ENCODE measurements around the gene SLC27A3.

The SLC27A3 gene

DNA sequence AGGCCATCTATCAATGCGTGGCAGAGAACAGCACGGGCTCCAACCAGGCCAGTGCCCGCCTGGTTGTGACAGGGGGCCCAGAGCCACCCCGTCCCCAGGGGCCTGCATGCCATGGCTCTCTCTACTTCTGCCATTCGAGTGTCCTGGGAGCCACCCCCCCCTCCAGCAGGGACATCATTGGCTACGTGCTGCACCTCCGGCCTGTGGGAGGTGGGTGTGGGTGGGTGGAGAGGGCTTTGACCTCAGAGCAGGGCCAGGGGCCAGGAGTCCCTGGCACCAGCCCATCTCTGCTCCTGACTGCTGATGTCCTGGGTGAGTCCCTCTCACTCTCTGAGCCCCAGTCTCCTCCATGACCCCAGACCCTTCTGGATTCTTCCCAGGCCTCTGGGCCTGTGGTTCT lies 25.3 kb downstream of the SLC27A3 start:
- DNase-seq, result no peak

DNA sequence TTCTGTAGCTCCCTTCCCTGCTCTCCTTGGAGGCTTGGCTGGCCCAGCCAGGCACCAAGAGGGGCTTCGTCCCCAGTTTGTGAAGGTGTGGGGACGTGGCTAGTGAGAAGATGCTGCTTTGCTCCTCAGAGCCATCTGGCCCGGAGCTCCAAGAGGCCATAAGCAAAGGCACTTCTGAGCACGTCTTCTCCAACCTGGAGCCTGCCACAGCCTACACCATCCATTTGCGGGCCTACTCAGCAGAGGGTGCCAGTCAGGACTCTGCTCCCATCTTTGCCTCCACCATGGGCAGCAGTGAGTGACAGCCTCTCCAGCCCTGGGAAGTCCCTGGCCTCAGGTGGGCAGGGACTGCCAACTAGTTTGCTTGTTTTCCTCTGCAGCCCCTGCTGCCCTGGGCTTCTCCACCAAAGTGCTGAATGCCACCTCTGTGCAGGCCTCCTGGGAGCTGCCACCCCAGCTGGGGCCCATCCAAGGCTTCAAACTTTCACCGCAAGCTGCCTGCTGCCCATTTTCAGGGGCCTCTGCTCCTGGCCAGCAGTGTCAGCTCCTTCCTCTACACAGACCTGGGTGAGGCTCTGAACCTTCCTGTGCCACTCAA lies 25.9 kb downstream of the SLC27A3 start:
- no peak for DNase-seq

DNA sequence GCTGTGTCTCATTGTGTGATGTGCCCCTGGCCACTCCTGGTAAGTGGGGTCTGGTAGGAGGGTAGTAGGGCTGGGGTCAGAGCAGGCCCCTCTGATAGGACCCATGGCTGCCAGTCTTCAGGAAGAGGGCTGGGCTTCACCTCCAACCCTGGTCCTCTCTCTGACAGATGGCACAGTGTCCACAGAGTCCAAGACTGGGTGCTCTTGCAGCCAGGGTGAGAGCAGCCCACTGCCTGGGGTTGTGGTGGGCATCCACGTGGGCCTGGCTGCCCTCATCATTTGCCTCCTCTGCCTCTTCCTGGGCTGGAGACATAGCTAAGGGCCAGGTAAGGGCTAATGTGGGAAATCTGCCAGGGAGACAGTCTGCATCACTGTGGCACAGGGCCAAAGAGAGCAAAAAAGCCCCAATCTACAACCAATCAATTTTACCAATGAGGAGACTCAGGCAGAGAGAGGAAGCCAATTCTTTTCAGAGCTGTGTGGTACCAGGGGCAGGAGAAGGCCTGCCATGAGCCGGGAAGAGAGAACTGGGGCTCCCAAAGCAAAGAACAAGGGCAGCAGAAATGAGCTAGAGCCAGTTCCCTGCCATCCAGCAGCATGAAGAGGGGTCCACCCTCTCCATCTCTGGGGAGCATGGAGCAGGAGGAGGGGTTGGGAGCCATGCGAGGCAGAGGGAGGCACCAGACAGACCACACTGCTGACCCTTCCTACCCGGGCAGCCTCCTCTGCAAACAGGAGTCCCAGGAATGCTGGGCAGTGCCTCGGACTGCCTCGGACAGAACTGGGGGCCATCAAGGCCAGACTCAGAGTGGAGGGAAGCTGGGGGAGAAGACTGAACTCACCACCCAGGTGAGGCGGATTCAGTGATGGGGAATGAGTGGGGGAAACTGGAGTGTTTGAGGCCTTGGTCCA lies 26.8 kb downstream of the SLC27A3 start:
- DNase-seq, result no peak

DNA sequence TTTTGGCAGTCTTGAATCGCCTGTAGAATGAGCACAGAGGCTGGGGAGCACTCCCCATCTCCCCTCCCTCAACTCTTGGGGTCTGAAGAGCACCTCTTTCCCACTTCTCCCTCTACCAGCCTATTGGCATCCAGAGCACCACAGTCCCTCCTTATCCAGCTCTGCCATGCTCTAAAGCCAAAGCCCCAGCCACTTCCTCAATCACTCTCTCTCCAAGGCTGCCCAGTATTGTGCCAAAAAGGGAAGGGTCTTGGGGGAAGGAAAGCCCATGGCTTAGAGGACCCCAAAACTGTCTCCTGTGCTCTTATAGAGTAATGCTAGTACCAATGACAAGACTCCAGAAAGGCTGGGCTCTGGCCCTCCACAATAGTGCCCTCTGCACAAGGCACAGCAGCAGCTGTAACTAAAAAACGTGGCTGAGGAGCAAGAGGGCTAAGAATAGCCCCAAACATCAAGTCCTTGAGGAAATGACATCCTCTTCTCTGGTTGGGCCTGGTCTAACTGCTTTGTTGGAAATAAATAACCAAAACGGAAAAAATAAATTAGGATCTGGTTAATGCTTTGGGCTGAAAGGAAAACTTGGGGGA lies 28.4 kb downstream of the SLC27A3 start:
- DNase-seq, result no peak

DNA sequence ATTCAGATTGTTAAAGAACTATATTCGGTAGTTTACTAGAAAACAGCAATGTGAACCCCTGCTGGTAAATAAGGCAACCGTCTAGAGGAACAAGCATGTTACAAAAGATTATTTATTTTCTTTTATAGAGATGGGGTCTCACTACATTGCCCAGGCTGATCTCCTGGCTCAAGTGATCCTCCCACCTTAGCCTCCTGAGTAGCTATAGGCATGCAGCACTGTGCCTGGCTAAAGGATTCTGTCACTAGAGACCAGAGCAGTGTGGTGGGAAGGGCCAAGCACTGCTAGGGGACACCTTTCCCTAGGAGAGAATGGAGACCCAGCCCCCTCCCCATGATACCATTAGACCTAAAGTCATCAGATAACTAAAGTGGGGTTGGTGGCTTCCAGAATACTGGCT lies 28.9 kb downstream of the SLC27A3 start:
- DNase-seq, result no peak

DNA sequence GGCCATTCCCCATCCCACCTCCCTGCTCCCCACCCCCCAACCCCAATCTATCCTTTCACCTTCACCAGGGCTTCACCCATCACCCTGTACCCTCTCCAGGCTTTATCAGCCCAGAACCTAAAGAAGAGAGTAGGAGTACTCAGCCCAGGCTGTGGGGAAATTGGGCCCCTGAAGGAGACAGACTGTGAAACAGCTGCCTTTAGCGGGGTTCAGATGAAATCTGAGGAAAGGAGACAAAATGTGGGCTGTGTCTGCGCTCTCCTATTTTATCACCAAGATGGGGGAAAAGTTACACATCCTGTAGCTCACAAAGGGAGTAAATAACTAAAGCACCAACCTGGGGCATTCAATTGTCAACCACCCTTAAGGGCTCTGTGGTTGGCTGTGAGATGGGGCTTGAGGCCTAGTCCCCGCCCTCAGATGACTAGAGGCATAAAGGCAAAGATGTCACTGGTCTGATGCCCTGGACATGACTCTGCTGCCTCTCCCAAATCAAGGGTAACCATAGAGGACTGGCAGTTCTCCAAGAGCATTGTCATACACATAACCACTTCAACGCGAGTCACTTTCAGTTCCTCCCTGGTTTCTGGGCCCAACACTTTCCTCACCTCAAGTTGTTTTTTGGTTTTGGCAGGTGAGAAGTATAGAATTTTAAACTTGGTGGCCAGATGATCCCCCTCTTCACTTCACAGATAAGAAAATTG lies 30.0 kb downstream of the SLC27A3 start:
- peak; percentile 72 for DNase-seq

DNA sequence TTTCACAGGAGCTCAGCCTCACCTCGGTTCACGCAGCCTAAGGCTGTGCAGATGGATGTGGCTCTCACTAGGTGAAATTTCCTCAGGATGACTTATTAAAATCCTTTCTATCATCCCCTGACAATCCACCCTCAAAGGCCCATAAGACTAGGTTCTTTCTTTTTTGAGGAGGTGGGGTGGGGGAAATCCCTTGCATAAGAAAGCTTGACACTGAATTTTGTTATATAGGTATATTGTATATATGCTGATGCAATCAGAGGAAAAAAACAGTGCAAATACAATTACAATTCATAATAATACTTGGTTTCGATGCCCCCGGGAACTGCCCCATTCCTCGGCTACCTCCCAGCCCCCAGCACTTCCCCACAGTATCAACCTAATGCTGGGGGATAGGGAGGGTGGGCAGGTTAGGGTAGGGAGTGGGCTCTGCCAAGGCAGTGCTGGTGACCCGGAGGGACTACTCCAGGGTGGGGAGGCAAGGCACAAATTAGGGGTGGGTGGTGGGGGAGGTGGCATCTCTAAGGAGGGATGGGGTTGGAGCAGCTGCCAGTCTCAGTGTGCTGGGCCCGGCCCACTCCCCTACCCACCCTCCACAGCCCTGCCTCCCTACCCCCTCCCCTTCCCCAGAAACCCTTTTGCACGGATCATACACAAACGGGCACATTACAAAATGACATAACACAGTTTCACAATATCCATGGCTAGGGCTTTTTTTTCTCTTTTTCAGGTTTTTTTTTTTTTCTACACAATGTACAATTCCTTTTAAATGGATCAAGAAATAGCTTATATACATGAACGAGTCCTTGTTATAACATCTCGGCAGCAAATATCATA lies 30.9 kb downstream of the SLC27A3 start:
- no peak for DNase-seq

DNA sequence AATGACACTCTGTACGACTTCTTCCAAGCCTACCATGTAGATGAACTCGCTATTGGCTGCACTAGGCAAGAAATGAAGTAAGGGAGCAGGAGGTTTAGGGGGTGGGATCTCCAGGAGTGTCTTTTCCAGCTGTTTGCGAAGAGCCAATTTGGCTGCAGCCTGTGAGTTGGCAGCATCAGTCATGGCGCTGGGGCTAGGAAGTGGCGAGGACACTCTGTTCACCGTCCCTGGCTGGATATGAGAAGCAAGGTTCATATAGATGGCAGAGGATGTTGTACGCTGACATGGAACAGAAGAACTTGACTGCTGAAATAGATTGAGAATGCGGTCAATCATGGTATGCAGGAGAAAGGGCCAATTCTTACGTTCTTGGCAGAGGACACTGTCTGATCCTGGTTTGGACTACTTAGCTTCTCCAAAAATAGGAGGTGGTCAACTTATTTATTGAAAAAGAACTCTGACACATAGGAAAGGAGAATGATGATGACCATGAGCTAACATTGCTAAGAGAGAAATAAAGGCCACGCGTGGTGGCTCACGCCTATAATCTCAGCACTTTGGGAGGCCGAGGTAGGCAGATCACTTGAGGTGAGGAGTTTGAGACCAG lies 41.2 kb downstream of the SLC27A3 start:
- no peak for DNase-seq

DNA sequence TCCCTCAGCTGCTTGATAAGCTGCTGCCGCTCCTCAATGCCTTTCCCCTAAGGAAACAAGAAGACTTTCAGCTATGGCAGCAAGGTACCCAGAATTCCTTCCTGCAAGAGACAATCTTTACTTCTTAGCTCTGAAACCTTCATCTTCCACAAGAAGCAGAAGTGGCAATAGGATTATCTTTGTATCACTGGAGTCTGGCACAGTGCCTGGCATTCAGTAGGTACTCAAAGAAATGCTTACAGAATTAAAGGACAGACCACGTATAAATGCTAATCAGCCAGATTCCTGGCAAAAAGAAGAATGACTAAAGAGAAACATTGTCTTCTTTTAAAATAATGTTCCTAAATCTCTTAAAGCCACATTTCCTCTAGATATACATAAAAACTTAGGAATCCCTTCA lies 43.7 kb downstream of the SLC27A3 start:
- no peak for DNase-seq

DNA sequence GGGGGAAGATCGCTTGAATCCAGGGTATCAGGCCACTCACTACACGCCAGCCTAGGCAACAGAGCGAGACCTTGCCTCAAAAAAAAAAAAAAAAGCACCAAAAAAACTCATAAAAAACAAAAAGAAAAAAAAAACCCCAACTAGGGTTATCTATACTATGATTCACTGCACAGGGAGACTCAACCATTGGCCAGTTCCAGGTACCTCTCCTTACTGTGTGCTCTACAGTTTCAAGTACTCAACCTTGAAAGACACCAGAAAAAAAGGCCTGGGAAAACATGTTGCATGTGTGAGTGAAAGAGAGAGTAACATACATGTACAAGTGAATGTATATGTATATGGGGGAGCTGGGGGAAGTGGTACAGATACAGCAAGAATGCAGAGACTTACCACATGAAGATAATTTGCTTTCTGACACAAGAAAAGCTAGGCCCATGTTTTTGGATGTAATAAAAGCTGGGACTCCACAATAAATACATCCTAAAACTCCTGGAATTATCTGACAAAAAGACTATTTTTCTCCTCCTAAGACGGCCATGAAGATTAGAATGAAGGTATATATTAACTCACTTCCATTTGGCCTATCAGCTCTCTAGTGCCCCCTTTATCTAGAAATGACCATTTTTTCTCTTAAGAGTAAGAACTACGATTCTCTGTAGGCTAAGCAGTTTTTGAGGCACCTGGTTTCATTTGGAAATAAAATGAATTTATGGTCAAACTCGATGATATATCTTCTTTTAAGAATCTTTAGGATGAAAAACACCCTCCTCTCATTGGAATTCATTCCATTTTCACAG lies 52.2 kb downstream of the SLC27A3 start:
- no peak for DNase-seq
